MM.1S (cell line): ENCODE measurements around the gene TIFAB.

Source experiments
- DNase-seq: peaks from one replicate; pipeline ENCODE4 v3.0.0-alpha.2; 2015
- H2AFZ ChIP-seq: fragments of 300-600 bp; sonication (generic); 2 replicates; pipeline ENCODE4 v1.6.0; 2016; ENCODE audit warnings: antibody characterized with exemption, low read length
- H3F3A ChIP-seq: fragments of 300-600 bp; sonication (generic); 2 replicates; pipeline ENCODE4 v1.6.1; 2016; ENCODE audit warnings: mild to moderate bottlenecking, antibody characterized with exemption, low read length, moderate library complexity, mixed read lengths; ENCODE audit not compliant: insufficient read depth
- H3K27ac ChIP-seq: fragments of 300-600 bp; sonication (generic); 2 replicates; pipeline ENCODE4 v1.5.1; 2016; ENCODE audit warnings: mild to moderate bottlenecking, low read length
- H3K27me3 ChIP-seq: fragments of 300-600 bp; sonication (generic); replicated peaks from 2 replicates; pipeline ENCODE4 v1.6.0; 2016; ENCODE audit warnings: low read length; ENCODE audit not compliant: insufficient read depth
- H3K36me3 ChIP-seq: fragments of 300-600 bp; sonication (generic); replicated peaks from 2 replicates; pipeline ENCODE4 v1.6.1; 2016; ENCODE audit warnings: mild to moderate bottlenecking, low read length, mixed read lengths; ENCODE audit not compliant: insufficient read depth
- H3K4me1 ChIP-seq: fragments of 300-600 bp; sonication (generic); 2 replicates; pipeline ENCODE4 v1.6.1; 2016; ENCODE audit warnings: low read length, mixed read lengths
- H3K4me2 ChIP-seq: fragments of 300-600 bp; sonication (generic); 2 replicates; pipeline ENCODE4 v1.6.0; 2016; ENCODE audit warnings: low read depth, low read length
- H3K4me3 ChIP-seq: fragments of 300-600 bp; sonication (generic); 2 replicates; pipeline ENCODE4 v1.5.1; 2016; ENCODE audit warnings: low read length, mixed read lengths
- H3K79me2 ChIP-seq: fragments of 300-600 bp; sonication (generic); 2 replicates; pipeline ENCODE4 v1.6.1; 2016; ENCODE audit warnings: mixed run types, low read length, mixed read lengths
- H3K9ac ChIP-seq: fragments of 300-600 bp; sonication (generic); 2 replicates; pipeline ENCODE4 v1.6.1; 2016; ENCODE audit warnings: low read length, mixed read lengths
- H3K9me2 ChIP-seq: fragments of 300-600 bp; sonication (generic); replicated peaks from 2 replicates; pipeline ENCODE4 v1.6.1; 2016; ENCODE audit warnings: mild to moderate bottlenecking, low read length, mixed read lengths; ENCODE audit not compliant: insufficient read depth
- H3K9me3 ChIP-seq: fragments of 300-600 bp; sonication (generic); replicated peaks from 2 replicates; pipeline ENCODE4 v1.6.1; 2016; ENCODE audit warnings: mild to moderate bottlenecking, low read length, mixed read lengths; ENCODE audit not compliant: insufficient read depth
- H4K20me1 ChIP-seq: fragments of 300-600 bp; sonication (generic); 2 replicates; pipeline ENCODE4 v1.6.1; 2016; ENCODE audit warnings: mild to moderate bottlenecking, low read length, moderate library complexity, mixed read lengths; ENCODE audit not compliant: insufficient read depth
- CTCF ChIP-seq: fragments of 300-600 bp; sonication (generic); IDR thresholded peaks from 2 replicates; pipeline ENCODE4 v1.5.1; 2016; ENCODE audit warnings: antibody characterized with exemption, low read length, mixed read lengths
- EZH2 ChIP-seq: fragments of 300-600 bp; sonication (generic); optimal IDR thresholded peaks from 2 replicates; pipeline ENCODE3; 2017; ENCODE audit warnings: low read depth, mild to moderate bottlenecking, antibody characterized with exemption, low read length, mixed read lengths
- EZH2phosphoT487 ChIP-seq: fragments of 300-600 bp; sonication (generic); IDR thresholded peaks from 2 replicates; pipeline ENCODE4 v1.6.1; 2018; ENCODE audit warnings: antibody characterized with exemption, low read length

Gene TIFAB

GRCh38 chr5:135457424-135458071, 5.4 kb upstream of the TIFAB start:
- Histone ChIP-seq H3K36me3 (no peaks in the 10 kb centered on the region), H3K4me1 (no peaks in the 10 kb centered on the region), H3K9me3 (no peaks in the 10 kb centered on the region), H3K27me3 (peaks cover 3% of the 10 kb centered on the region; the same call in 1 of the 2 replicates), H3K4me2 (no peak overlapping the region), H3K9ac (no peak overlapping the region), H3K79me2 (no peaks in the 10 kb centered on the region), H3K4me3 (no peak overlapping the region), H3F3A (no peaks in the 10 kb centered on the region), H3K9me2 (no peaks in the 10 kb centered on the region), H4K20me1 (no peaks in the 10 kb centered on the region), H3K27ac (no peak overlapping the region), H2AFZ (no peak overlapping the region; the same call in 1 of the 2 replicates)
- DNase-seq = peak; percentile 66
- TF ChIP-seq EZH2 = no peak
- TF ChIP-seq CTCF = peak; percentile 94

GRCh38 chr5:135456238-135457099, 4.3 kb upstream of the TIFAB start:
- Histone ChIP-seq H2AFZ (no peak overlapping the region), H4K20me1 (no peaks in the 10 kb centered on the region), H3K9me3 (no peaks in the 10 kb centered on the region), H3K4me1 (no peaks in the 10 kb centered on the region; the same call in 1 of the 2 replicates), H3K27ac (no peak overlapping the region), H3K27me3 (peaks cover 2% of the 10 kb centered on the region; the same call in 1 of the 2 replicates), H3K79me2 (no peaks in the 10 kb centered on the region), H3K4me3 (no peak overlapping the region), H3F3A (no peaks in the 10 kb centered on the region), H3K36me3 (no peaks in the 10 kb centered on the region), H3K4me2 (no peak overlapping the region), H3K9me2 (no peaks in the 10 kb centered on the region), H3K9ac (no peak overlapping the region)
- no peak for DNase-seq
- TF ChIP-seq CTCF = no peak

GRCh38 chr5:135455876-135456237, 3.7 kb upstream of the TIFAB start:
- Histone ChIP-seq H3K9me3 (no peaks in the 10 kb centered on the region), H3K9me2 (no peaks in the 10 kb centered on the region), H3K4me3 (no peak overlapping the region), H3K4me2 (no peak overlapping the region), H3K4me1 (no peaks in the 10 kb centered on the region; the same call in 1 of the 2 replicates), H3K27ac (no peak overlapping the region), H3F3A (no peaks in the 10 kb centered on the region), H4K20me1 (no peaks in the 10 kb centered on the region), H3K9ac (no peak overlapping the region), H3K36me3 (no peaks in the 10 kb centered on the region), H2AFZ (no peak overlapping the region), H3K27me3 (no peaks in the 10 kb centered on the region), H3K79me2 (no peaks in the 10 kb centered on the region)
- DNase-seq = no peak
- TF ChIP-seq CTCF = no peak
- TF ChIP-seq EZH2phosphoT487 = no peak
- no peak for TF ChIP-seq EZH2
